SK-N-SH treated with all-trans-retinoic acid at 6 μM for 48 hours (cell line): ENCODE measurements around the gene EFL1.

Experiments used
- ATAC-seq: fragments of 200-7000 bp; cut with Tn5 transposase; 3 replicates; pipeline ENCODE4 v1.9.1; 2020; ENCODE audit warnings: mild to moderate bottlenecking, moderate library complexity
- ARNTL ChIP-seq: fragments of 450-650 bp; formaldehyde crosslinking; IDR thresholded peaks from 2 replicates; pipeline ENCODE4 v1.5.0; 2020; ENCODE audit warnings: low read depth, mild to moderate bottlenecking, moderate library complexity, borderline replicate concordance
- BACH2 ChIP-seq: fragments of 250-450 bp; sonication (Bioruptor Pico); IDR thresholded peaks from 2 replicates; pipeline ENCODE4 v1.9.0; 2021; ENCODE audit warnings: mild to moderate bottlenecking, borderline replicate concordance
- ESRRG ChIP-seq: fragments of 250-450 bp; sonication (Bioruptor Pico); IDR thresholded peaks from 2 replicates; pipeline ENCODE4 v1.6.1; 2021; ENCODE audit warnings: mild to moderate bottlenecking
- GLIS3 ChIP-seq: fragments of 250-450 bp; sonication (Bioruptor Pico); IDR thresholded peaks from 2 replicates; pipeline ENCODE4 v1.5.0; 2020; ENCODE audit warnings: mild to moderate bottlenecking, moderate library complexity
- ISL1 ChIP-seq: fragments of 250-450 bp; sonication (Bioruptor Pico); IDR thresholded peaks from 2 replicates; pipeline ENCODE4 v2.1.2; 2022; ENCODE audit warnings: mild to moderate bottlenecking, moderate library complexity
- OSR1 ChIP-seq: fragments of 250-450 bp; sonication (Bioruptor Pico); IDR thresholded peaks from 2 replicates; pipeline ENCODE4 v1.8.0; 2022; ENCODE audit warnings: moderate library complexity, mild to moderate bottlenecking, inconsistent platforms
- PPARA ChIP-seq: fragments of 250-450 bp; sonication (Bioruptor Pico); IDR thresholded peaks from 2 replicates; pipeline ENCODE4 v1.5.0; 2020; ENCODE audit warnings: mild to moderate bottlenecking, borderline replicate concordance
- RARB ChIP-seq: fragments of 250-450 bp; sonication (Bioruptor Pico); IDR thresholded peaks from 2 replicates; pipeline ENCODE4 v1.8.0; 2021; ENCODE audit warnings: mild to moderate bottlenecking, moderate library complexity
- SNAI2 ChIP-seq: fragments of 250-450 bp; sonication (Bioruptor Pico); IDR thresholded peaks from 2 replicates; pipeline ENCODE4 v1.5.0; 2020; ENCODE audit warnings: mild to moderate bottlenecking, moderate library complexity
- TCF4 ChIP-seq: fragments of 250-450 bp; sonication (Bioruptor Pico); IDR thresholded peaks from 2 replicates; pipeline ENCODE4 v1.8.0; 2021; ENCODE audit warnings: mild to moderate bottlenecking, moderate library complexity, borderline replicate concordance
- TOX ChIP-seq: fragments of 250-450 bp; sonication (Bioruptor Pico); IDR thresholded peaks from 2 replicates; pipeline ENCODE4 v1.8.0; 2021; ENCODE audit warnings: mild to moderate bottlenecking, moderate library complexity, borderline replicate concordance
- ZC3H10 ChIP-seq: fragments of 250-450 bp; sonication (Bioruptor Pico); IDR thresholded peaks from 2 replicates; pipeline ENCODE4 v1.5.1; 2021; ENCODE audit warnings: mild to moderate bottlenecking, moderate library complexity
- ZNF70 ChIP-seq: fragments of 450-650 bp; formaldehyde crosslinking; IDR thresholded peaks from 2 replicates; pipeline ENCODE4 v1.5.0; 2020; ENCODE audit warnings: mild to moderate bottlenecking, moderate library complexity
- ZNF8 ChIP-seq: fragments of 450-650 bp; formaldehyde crosslinking; IDR thresholded peaks from 2 replicates; pipeline ENCODE4 v1.5.0; 2020; ENCODE audit warnings: mild to moderate bottlenecking, moderate library complexity
- TF ChIP-seq, protein P1 (sequence below): fragments of 250-450 bp; sonication (Bioruptor Pico); IDR thresholded peaks from 2 replicates; pipeline ENCODE4 v1.8.0; 2020; ENCODE audit warnings: mild to moderate bottlenecking, moderate library complexity, borderline replicate concordance
- TF ChIP-seq, protein P2 (sequence below): fragments of 250-450 bp; sonication (Bioruptor Pico); IDR thresholded peaks from 2 replicates; pipeline ENCODE4 v1.8.0; 2021; ENCODE audit warnings: low read depth, mild to moderate bottlenecking, moderate library complexity, borderline replicate concordance
- TF ChIP-seq, protein P3 (sequence below): fragments of 250-450 bp; sonication (Bioruptor Pico); IDR thresholded peaks from 2 replicates; pipeline ENCODE4 v1.5.1; 2021; ENCODE audit warnings: mild to moderate bottlenecking, moderate library complexity
- TF ChIP-seq, protein P4 (sequence below): fragments of 250-450 bp; sonication (Bioruptor Pico); IDR thresholded peaks from 2 replicates; pipeline ENCODE4 v1.5.1; 2020; ENCODE audit warnings: low read depth, mild to moderate bottlenecking, moderate library complexity

Gene EFL1

DNA sequence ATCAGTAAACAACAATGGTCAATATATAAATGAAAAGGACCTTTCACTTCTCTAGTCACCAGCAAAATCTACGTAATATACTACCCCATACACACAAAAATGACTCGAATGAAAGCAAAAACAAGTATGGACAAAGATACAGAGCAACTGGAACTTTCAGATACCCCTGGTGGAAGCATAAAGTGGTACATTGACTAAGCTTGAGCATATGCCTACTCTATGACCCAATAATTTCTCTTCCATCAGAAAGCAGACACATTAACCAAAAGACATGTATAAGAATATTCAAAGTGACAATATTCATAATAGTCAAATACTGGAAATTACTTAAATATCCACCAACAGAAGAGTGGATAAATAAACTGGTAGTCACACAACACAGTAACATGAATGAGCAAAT lies 86.0 kb downstream of the EFL1 start:
- no peak for ATAC-seq

DNA sequence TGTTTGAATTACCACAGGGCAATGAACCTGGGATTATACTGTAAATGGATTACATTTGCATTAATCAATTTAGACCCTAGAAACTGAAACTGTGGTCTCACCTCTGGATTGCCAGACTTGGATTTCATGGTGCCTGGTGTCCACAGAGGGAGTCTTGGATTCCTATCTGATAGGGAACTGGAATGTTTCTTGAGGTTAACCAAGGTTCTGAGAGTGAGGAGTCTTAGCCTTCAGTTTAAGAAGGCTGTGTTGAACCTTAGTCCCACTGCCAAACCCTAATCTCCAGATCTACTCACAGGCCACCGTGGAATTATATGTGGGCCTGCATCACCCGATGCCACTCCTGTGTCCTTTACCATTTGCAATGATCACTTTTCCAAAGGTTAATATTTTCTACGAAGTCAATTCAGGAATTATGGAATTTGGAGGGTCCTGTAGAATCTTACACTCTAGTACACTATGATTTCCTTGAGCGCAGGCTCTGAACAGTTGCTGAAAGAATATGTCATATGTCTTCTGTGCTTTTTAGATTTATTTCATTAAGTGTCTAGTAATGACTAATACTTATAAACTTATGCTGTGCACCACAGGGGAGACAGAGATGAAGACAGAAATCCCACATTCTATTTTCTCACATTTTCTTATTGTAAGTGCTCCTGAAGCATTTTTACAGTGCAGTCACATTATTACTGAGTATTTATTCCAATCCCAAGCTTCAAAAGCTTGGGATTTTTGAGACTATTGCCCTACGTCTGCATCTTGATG lies 87.9 kb downstream of the EFL1 start:
- ATAC-seq: peak; percentile 34; the same call in 1 of the 3 replicates
- TF ChIP-seq TOX (CRISPR knock-in tag) (no peak), ZC3H10 (CRISPR knock-in tag) (no peak), OSR1 (CRISPR knock-in tag) (no peak), ISL1 (CRISPR knock-in tag) (no peak), GLIS3 (no peak), BACH2 (no peak), RARB (no peak), ZNF8 (CRISPR knock-in tag) (no peak), ARNTL (no peak)
- TF ChIP-seq, protein P1, sequence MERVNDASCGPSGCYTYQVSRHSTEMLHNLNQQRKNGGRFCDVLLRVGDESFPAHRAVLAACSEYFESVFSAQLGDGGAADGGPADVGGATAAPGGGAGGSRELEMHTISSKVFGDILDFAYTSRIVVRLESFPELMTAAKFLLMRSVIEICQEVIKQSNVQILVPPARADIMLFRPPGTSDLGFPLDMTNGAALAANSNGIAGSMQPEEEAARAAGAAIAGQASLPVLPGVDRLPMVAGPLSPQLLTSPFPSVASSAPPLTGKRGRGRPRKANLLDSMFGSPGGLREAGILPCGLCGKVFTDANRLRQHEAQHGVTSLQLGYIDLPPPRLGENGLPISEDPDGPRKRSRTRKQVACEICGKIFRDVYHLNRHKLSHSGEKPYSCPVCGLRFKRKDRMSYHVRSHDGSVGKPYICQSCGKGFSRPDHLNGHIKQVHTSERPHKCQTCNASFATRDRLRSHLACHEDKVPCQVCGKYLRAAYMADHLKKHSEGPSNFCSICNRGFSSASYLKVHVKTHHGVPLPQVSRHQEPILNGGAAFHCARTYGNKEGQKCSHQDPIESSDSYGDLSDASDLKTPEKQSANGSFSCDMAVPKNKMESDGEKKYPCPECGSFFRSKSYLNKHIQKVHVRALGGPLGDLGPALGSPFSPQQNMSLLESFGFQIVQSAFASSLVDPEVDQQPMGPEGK (CRISPR knock-in tag): no peak
- TF ChIP-seq, protein P2, sequence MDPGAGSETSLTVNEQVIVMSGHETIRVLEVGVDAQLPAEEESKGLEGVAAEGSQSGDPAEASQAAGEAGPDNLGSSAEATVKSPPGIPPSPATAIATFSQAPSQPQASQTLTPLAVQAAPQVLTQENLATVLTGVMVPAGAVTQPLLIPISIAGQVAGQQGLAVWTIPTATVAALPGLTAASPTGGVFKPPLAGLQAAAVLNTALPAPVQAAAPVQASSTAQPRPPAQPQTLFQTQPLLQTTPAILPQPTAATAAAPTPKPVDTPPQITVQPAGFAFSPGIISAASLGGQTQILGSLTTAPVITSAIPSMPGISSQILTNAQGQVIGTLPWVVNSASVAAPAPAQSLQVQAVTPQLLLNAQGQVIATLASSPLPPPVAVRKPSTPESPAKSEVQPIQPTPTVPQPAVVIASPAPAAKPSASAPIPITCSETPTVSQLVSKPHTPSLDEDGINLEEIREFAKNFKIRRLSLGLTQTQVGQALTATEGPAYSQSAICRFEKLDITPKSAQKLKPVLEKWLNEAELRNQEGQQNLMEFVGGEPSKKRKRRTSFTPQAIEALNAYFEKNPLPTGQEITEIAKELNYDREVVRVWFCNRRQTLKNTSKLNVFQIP: no peak
- TF ChIP-seq, protein P3, sequence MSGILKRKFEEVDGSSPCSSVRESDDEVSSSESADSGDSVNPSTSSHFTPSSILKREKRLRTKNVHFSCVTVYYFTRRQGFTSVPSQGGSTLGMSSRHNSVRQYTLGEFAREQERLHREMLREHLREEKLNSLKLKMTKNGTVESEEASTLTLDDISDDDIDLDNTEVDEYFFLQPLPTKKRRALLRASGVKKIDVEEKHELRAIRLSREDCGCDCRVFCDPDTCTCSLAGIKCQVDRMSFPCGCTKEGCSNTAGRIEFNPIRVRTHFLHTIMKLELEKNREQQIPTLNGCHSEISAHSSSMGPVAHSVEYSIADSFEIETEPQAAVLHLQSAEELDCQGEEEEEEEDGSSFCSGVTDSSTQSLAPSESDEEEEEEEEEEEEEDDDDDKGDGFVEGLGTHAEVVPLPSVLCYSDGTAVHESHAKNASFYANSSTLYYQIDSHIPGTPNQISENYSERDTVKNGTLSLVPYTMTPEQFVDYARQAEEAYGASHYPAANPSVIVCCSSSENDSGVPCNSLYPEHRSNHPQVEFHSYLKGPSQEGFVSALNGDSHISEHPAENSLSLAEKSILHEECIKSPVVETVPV (CRISPR knock-in tag): no peak

More for the DNA sequence above, 86.0 kb downstream of the EFL1 start:
- no peak for TF ChIP-seq TOX (CRISPR knock-in tag)
- TF ChIP-seq TCF4: no peak
- no peak for TF ChIP-seq ZNF70 (CRISPR knock-in tag)
- no peak for TF ChIP-seq SNAI2 (CRISPR knock-in tag)
- TF ChIP-seq, protein P4, sequence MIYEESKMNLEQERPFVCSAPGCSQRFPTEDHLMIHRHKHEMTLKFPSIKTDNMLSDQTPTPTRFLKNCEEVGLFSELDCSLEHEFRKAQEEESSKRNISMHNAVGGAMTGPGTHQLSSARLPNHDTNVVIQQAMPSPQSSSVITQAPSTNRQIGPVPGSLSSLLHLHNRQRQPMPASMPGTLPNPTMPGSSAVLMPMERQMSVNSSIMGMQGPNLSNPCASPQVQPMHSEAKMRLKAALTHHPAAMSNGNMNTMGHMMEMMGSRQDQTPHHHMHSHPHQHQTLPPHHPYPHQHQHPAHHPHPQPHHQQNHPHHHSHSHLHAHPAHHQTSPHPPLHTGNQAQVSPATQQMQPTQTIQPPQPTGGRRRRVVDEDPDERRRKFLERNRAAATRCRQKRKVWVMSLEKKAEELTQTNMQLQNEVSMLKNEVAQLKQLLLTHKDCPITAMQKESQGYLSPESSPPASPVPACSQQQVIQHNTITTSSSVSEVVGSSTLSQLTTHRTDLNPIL: no peak
- TF ChIP-seq, protein P2: no peak
- TF ChIP-seq GLIS3: no peak
- no peak for TF ChIP-seq PPARA (CRISPR knock-in tag)
- TF ChIP-seq, protein P1 (CRISPR knock-in tag): no peak
- TF ChIP-seq ISL1 (CRISPR knock-in tag): no peak
- TF ChIP-seq ESRRG (CRISPR knock-in tag): no peak
- TF ChIP-seq, protein P3 (CRISPR knock-in tag): no peak
